Stomach (tissue), 9 donors: ENCODE results near the gene TMPRSS11B. TPM values are rescaled to one million over a fixed set of nuclear protein-coding genes. Genes with fewer than 3 reads are reported as not detected.

ENCODE experiments used
- DNase-seq, 2 donors: peaks; one replicate each; pipeline versions ENCODE4 v3.0.0 to v3.0.0-alpha.2; 2013 to 2019
- H3K27ac ChIP-seq, 5 donors: fragments of 200-600 bp in 4 of 5; sonication (generic) in 4 of 5; one replicate each; pipeline ENCODE4 v1.5.1; 2013 to 2019; ENCODE audit warnings: mild to moderate bottlenecking in 1 of 5, moderate library complexity in 1 of 5
- H3K27me3 ChIP-seq, 3 donors: fragments of 200-600 bp; sonication (generic); one replicate each; pipeline ENCODE4 v1.5.1; 2017 to 2019; ENCODE audit warnings: mixed run types in 1 of 3
- H3K36me3 ChIP-seq, 4 donors: fragments of 200-600 bp; sonication (generic); 1 replicate in 3 of 4; 2 replicates in 1 of 4; pipeline ENCODE4 v1.5.1; 2016 to 2019
- H3K4me1 ChIP-seq, 4 donors: fragments of 200-600 bp; sonication (generic); one replicate each; pipeline ENCODE4 v1.5.1; 2016 to 2019
- H3K4me3 ChIP-seq, 4 donors: fragments of 200-600 bp; sonication (generic) in 3 of 4; one replicate each; pipeline ENCODE4 v1.5.1; 2016 to 2019; ENCODE audit warnings: mild to moderate bottlenecking in 1 of 4
- H3K9me3 ChIP-seq, 4 donors: fragments of 200-600 bp; sonication (generic); one replicate each; pipeline ENCODE4 v1.5.1; 2016 to 2019
- EP300 ChIP-seq: sonication (generic); formaldehyde crosslinking; IDR thresholded peaks from one replicate; pipeline ENCODE4 v1.6.1; 2017; ENCODE audit warnings: antibody characterized with exemption
- POLR2A ChIP-seq, 4 donors: fragments of 450-650 bp; IDR thresholded peaks; one replicate each; pipeline ENCODE4 v1.6.1; 2016; ENCODE audit warnings: antibody characterized with exemption in 4 of 4, control low read depth in 2 of 4, mild to moderate bottlenecking in 1 of 4, moderate library complexity in 1 of 4
- POLR2AphosphoS5 ChIP-seq, 3 donors: sonication (generic); formaldehyde crosslinking; IDR thresholded peaks; one replicate each; pipeline ENCODE4 v1.6.1; 2016; ENCODE audit warnings: antibody characterized with exemption in 3 of 3
- WGBS, 5 donors: extraction: QIAGEN DNeasy Blood & Tissue Kit in 3 of 5; methylation state at CpG; one replicate each; pipeline versions ENCODE4 v1.1.5 to v1.1.7; 2013 to 2018; 5-methylcytosine and 5-hydroxymethylcytosine counted together
- intact Hi-C: fragments of 100-400 bp; cut with DNase I; formaldehyde crosslinking; loops from one replicate; pipeline ENCODE4 v1.15.1; 2023; ENCODE audit warnings: low total_unique reads
- polyA plus RNA-seq, 3 donors: library from polyadenylated mRNA; stranded (reverse); fragments of 200-250 nt; gene quantifications; one replicate each; pipeline ENCODE4 v1.2.3, GENCODE V29; 2013
- total RNA-seq, 5 donors: library from RNA; depleted of rRNA; stranded (reverse); fragments of >200 nt; gene quantifications; one replicate each; pipeline versions ENCODE4 v1.1.0 to v1.2.3, GENCODE V29; 2014 to 2016
- TF ChIP-seq, protein P1 (sequence below), 7 experiments: fragments of 450-650 bp in 4 of 7; fragments of 200-600 bp in 3 of 7; sonication (generic) in 3 of 7; IDR thresholded peaks; one replicate each; pipeline ENCODE4 v1.5.1; 2016 to 2019; ENCODE audit warnings: antibody characterized with exemption in 7 of 7, control low read depth in 2 of 7, mild to moderate bottlenecking in 1 of 7
- donor health status: healthy with polysubstance abuse.
- donor health status: Bipolar disorder and iron deficiency.
- donor health status: healthy.

Gene TMPRSS11B
- total and polyA plus RNA-seq, 8 donors: 1.5 to 80.3 TPM; not detected in 6

DNA sequence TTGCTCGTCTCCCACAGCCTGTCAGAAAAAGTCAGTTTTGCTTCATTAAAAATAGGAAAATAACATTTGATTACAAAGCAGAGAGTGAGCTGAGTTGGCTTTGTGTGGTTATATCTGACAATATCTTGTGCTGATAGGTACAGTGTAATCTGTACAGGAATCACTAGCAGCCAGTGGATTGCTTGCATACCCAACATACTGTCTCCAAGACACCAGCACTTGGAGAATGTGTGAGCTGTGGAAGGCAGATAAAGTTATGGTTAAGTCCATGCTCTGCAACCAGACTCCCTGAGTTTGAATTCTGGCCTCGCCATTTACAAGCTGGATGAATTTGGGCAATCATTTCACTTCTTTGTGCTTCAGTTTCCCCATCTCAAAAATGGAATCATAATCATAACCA, 58.3 kb downstream of the TMPRSS11B start:
- no peak for DNase-seq
- intact Hi-C loops: no loop called here
- Histone ChIP-seq H3K4me3 (no peak overlapping the region), H3K27me3 (no peaks in the 10 kb centered on the region), H3K27ac (no peak overlapping the region), H3K4me1 (no peaks in the 10 kb centered on the region), H3K9me3 (no peaks in the 10 kb centered on the region), H3K36me3 (no peaks in the 10 kb centered on the region)
- WGBS, 5 donors: 77 to 86% (median 79%) methylated on average over 2 of the region's 2 CpGs
- TF ChIP-seq POLR2AphosphoS5 (IDR thresholded peaks at IDR 0.05) (no peak), EP300 (no peak), POLR2A (IDR thresholded peaks at IDR 0.05) (no peak)
- TF ChIP-seq, protein P1, sequence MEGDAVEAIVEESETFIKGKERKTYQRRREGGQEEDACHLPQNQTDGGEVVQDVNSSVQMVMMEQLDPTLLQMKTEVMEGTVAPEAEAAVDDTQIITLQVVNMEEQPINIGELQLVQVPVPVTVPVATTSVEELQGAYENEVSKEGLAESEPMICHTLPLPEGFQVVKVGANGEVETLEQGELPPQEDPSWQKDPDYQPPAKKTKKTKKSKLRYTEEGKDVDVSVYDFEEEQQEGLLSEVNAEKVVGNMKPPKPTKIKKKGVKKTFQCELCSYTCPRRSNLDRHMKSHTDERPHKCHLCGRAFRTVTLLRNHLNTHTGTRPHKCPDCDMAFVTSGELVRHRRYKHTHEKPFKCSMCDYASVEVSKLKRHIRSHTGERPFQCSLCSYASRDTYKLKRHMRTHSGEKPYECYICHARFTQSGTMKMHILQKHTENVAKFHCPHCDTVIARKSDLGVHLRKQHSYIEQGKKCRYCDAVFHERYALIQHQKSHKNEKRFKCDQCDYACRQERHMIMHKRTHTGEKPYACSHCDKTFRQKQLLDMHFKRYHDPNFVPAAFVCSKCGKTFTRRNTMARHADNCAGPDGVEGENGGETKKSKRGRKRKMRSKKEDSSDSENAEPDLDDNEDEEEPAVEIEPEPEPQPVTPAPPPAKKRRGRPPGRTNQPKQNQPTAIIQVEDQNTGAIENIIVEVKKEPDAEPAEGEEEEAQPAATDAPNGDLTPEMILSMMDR (IDR thresholded peaks at IDR 0.05): no peak

DNA sequence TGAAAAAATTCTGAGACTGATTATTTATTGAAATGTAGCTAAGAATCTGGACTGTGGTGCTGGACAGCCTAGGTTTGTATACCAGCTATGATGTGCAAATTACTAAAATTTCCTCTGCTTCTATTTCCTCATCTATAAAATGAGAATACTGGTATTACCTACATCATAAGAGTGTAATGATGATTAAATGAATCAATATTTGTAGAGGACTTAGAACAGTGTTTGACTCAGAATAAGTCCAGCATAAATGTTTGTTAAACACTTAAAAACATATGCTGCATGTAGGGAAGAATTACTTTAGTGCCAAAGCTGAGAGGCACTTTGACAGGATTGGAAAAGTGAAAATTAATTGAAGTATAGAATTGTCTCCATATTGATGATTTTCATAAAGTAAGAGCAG, 60.6 kb downstream of the TMPRSS11B start:
- Histone ChIP-seq H3K9me3 (no peaks in the 10 kb centered on the region), H3K4me1 (no peaks in the 10 kb centered on the region), H3K27ac (no peak overlapping the region), H3K36me3 (no peaks in the 10 kb centered on the region), H3K4me3 (no peak overlapping the region), H3K27me3 (no peaks in the 10 kb centered on the region)
- no peak for DNase-seq
- intact Hi-C loops: no loop called here
- TF ChIP-seq POLR2A (IDR thresholded peaks at IDR 0.05): no peak
- TF ChIP-seq, protein P1 (IDR thresholded peaks at IDR 0.05): no peak
- TF ChIP-seq EP300: no peak
- TF ChIP-seq POLR2AphosphoS5 (IDR thresholded peaks at IDR 0.05): no peak

DNA sequence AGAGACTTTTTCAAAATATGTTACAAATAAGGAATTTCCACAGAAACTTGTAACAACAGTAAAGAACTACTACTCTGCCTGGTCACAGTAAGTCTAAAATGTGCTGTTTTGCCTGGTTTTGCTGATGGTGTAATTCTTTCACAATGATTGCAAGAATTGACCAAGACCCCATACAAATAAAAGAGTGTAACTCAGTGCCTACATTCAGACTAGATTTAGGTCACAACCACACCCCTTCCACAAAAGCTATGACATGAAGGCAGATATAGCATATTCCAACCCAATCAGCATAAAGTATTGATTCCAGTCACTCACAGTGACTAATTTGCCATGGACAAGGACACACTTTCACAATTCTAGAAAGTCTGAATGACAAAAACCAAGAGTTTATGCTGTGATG, 62.1 kb downstream of the TMPRSS11B start:
- DNase-seq: no peak
- Histone ChIP-seq H3K36me3 (no peaks in the 10 kb centered on the region), H3K4me1 (no peaks in the 10 kb centered on the region), H3K27me3 (no peaks in the 10 kb centered on the region), H3K4me3 (no peak overlapping the region), H3K27ac (no peak overlapping the region), H3K9me3 (no peaks in the 10 kb centered on the region)
- no peak for TF ChIP-seq POLR2AphosphoS5 (IDR thresholded peaks at IDR 0.05)
- TF ChIP-seq, protein P1 (IDR thresholded peaks at IDR 0.05): no peak
- TF ChIP-seq EP300: no peak
- TF ChIP-seq POLR2A (IDR thresholded peaks at IDR 0.05): no peak
- intact Hi-C loops: no loop called here

DNA sequence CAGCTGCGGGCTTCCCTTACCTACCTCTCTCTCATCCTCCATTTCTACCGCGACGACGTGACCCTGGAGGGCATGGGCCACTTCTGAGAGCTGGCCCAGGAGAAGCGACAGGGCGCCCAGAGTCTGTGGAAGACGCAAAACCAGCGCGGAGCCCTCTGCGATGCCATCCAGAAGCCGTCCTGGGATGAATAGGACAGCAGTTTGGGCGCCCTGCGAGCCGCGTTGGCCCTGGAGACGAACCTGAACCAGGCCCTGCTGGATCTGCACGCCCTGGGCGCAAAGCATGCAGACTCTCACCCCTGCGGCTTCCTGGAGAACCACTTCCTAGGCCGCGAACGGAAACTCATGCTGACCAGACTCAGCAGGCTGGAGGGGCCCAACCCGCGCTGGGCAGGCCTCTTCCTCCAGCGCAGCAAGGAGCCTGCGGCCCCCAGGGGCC, 63.1 kb downstream of the TMPRSS11B start:
- Histone ChIP-seq H3K27me3 (no peaks in the 10 kb centered on the region), H3K4me1 (no peaks in the 10 kb centered on the region), H3K27ac (no peak overlapping the region), H3K4me3 (no peak overlapping the region), H3K36me3 (no peaks in the 10 kb centered on the region), H3K9me3 (no peaks in the 10 kb centered on the region)
- TF ChIP-seq EP300 (no peak), POLR2AphosphoS5 (IDR thresholded peaks at IDR 0.05) (no peak), POLR2A (IDR thresholded peaks at IDR 0.05) (no peak)
- TF ChIP-seq, protein P1 (IDR thresholded peaks at IDR 0.05): no peak
- 95 to 97% (median 96%) methylated on average over 27 of the region's 27 CpGs for WGBS, 5 donors
- intact Hi-C loops: no loop called here
- DNase-seq: no peak
